Activated naive CD8-positive, alpha-beta T cell (primary cell): ENCODE results near the gene TSHZ1.

Experiments
- H3K27ac Mint-ChIP-seq: one replicate; pipeline ENCODE4 v1.8.0; 2021; ENCODE audit warnings: mixed read lengths
- H3K27me3 Mint-ChIP-seq: one replicate; pipeline ENCODE4 v1.8.0; 2021; ENCODE audit warnings: mixed read lengths
- H3K36me3 Mint-ChIP-seq: one replicate; pipeline ENCODE4 v1.8.0; 2021; ENCODE audit warnings: mixed read lengths
- H3K4me1 Mint-ChIP-seq: one replicate; pipeline ENCODE4 v1.8.0; 2021; ENCODE audit warnings: low read depth, mixed read lengths
- H3K4me3 Mint-ChIP-seq: one replicate; pipeline ENCODE4 v1.8.0; 2021; ENCODE audit warnings: mild to moderate bottlenecking, mixed read lengths
- H3K9me3 Mint-ChIP-seq: one replicate; pipeline ENCODE4 v1.8.0; 2021; ENCODE audit warnings: low read depth, mixed read lengths

The TSHZ1 gene

GRCh38 chr18:75210274-75211001 is at the start of gene TSHZ1:
Gene TSHZ1, plus strand, starts transcription at chr18:75210797. Its CDS starts 1,080 bp downstream, at chr18:75211877.
- Mint-ChIP-seq H3K4me3 (peak within 1 kb of the TSS; percentile 96), H3K36me3 (peaks cover 2% of the 10 kb centered on the region), H3K27ac (peak within 1 kb of the TSS; percentile 97), H3K9me3 (no peaks in the 10 kb centered on the region), H3K4me1 (peaks cover 64% of the 10 kb centered on the region), H3K27me3 (no peaks in the 10 kb centered on the region)

DNA sequence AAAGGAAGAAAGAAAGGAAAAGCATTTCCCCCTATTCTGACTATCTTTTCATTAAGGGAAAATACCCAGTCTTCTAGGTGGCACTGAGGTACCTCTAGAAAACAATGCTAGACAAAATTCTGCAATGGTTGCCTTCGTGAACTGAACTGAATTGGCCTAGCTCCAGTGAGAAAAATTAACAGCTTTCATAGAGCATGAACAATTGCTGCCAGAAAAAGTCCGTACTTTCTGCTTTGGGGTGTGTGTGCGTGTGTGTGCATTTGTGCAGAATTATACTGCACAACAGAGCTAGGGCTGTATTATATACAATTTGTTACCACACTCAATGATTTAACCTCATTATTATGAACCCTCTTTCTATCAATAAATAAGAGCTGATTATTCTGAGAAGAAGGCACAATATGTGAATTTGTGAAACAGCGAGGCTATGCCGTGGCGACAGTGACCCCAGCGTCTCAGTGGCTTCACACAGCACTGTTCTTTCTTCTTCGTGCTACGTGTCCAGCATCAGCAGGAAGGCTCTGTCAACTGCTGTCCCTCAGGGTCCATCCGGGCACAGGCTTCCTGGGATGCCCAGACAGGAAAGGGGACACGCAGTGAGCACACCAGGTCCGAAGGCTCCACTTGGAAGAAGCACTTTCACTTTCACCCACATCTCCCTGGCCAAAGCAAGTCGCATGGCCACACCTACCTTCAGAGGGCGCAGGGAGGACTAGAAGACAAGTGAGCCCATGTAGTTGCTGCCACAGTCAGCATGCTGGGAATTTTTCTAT is 49.2 kb upstream of the TSHZ1 start:
- no peaks in the 10 kb centered on the region for H3K9me3 Mint-ChIP-seq
- H3K4me1 Mint-ChIP-seq, result peaks cover 15% of the 10 kb centered on the region
- no peaks in the 10 kb centered on the region for H3K27me3 Mint-ChIP-seq
- H3K27ac Mint-ChIP-seq, result no peak overlapping the region
- H3K36me3 Mint-ChIP-seq, result no peaks in the 10 kb centered on the region
- peak overlapping the region; percentile 86 for H3K4me3 Mint-ChIP-seq

- peaks cover 2% of the 10 kb centered on the region for H3K27me3 Mint-ChIP-seq
- peaks cover 15% of the 10 kb centered on the region for H3K4me1 Mint-ChIP-seq
- H3K36me3 Mint-ChIP-seq, result no peaks in the 10 kb centered on the region
- H3K27ac Mint-ChIP-seq, result no peak overlapping the region
- peak overlapping the region; percentile 86 for H3K4me3 Mint-ChIP-seq
- no peaks in the 10 kb centered on the region for H3K9me3 Mint-ChIP-seq
These were observed 48.1 kb upstream of the TSHZ1 start for GRCh38 chr18:75162467-75162866.

DNA sequence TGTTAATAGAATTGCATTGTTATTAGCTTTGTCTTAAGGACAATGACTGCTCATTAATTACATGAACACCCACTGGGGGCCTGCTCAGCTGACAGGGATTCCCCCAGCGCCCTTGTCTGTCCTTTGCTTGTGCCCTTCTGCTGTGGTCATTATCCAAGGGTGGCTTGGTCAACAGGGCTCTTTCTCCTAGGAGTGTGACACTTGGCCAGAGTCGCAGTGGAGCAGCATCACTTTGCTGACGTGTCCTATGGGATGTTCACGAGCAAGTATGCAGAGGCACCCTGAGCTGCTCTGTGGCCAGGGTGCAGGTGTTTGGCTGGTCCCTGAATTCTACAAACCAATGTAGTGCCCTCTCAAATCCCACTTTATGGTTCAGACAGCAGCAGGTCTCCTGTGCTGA is 47.6 kb upstream of the TSHZ1 start:
- Mint-ChIP-seq H3K27ac (no peak overlapping the region), H3K4me1 (peaks cover 15% of the 10 kb centered on the region), H3K9me3 (no peaks in the 10 kb centered on the region), H3K36me3 (no peaks in the 10 kb centered on the region), H3K4me3 (no peak overlapping the region), H3K27me3 (peaks cover 2% of the 10 kb centered on the region)

GRCh38 chr18:75163736-75164135 is 46.9 kb upstream of the TSHZ1 start:
- no peak overlapping the region for H3K4me3 Mint-ChIP-seq
- H3K36me3 Mint-ChIP-seq, result no peaks in the 10 kb centered on the region
- no peak overlapping the region for H3K27ac Mint-ChIP-seq
- H3K9me3 Mint-ChIP-seq, result no peaks in the 10 kb centered on the region
- H3K27me3 Mint-ChIP-seq, result peaks cover 2% of the 10 kb centered on the region
- peaks cover 15% of the 10 kb centered on the region for H3K4me1 Mint-ChIP-seq

DNA sequence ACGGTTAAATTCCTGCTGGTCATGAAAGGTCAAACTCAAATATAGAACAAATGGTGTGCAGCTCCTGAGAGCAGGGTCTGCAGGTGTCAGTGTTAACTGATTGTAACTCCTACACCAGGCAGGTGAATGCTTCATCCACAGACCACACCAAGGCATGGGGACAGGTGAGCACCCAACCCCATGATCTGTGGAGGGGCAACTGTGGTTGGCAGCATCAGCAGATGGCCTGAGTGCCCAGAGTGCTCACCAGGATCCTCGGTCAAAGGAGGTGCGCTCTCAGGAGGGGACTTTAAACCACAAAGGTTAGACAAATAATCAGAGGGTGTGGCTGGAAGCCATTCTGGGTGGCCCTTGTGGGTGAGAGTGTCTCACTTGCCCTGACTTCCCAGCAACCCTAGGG is 46.1 kb upstream of the TSHZ1 start:
- Mint-ChIP-seq H3K27me3 (peaks cover 2% of the 10 kb centered on the region), H3K4me1 (peaks cover 15% of the 10 kb centered on the region), H3K4me3 (no peak overlapping the region), H3K36me3 (no peaks in the 10 kb centered on the region), H3K27ac (no peak overlapping the region), H3K9me3 (no peaks in the 10 kb centered on the region)

DNA sequence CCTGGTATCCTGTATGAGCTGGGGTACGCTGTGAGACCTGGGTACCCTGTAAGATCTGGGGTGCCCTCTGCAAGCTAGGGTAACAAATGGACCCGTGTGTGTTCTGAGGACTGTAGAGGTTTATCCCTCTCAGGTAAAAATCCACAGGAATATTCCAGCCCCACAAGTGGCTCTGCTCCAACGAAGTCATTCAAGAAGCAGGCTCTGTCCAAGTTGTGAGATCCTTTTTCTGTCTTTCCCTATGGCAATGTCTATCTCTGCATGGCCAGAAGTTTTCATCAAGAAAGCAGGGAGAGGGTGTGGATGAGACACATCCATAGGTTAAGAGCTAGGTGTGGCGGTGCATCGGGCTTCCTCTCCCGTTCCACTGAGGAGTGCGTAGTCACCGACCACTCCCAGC is 44.7 kb upstream of the TSHZ1 start:
- no peaks in the 10 kb centered on the region for H3K36me3 Mint-ChIP-seq
- H3K27me3 Mint-ChIP-seq, result peaks cover 2% of the 10 kb centered on the region
- H3K4me1 Mint-ChIP-seq, result peaks cover 12% of the 10 kb centered on the region
- no peak overlapping the region for H3K4me3 Mint-ChIP-seq
- H3K9me3 Mint-ChIP-seq, result no peaks in the 10 kb centered on the region
- H3K27ac Mint-ChIP-seq, result no peak overlapping the region

GRCh38 chr18:75167137-75167536 is 43.5 kb upstream of the TSHZ1 start:
- no peaks in the 10 kb centered on the region for H3K9me3 Mint-ChIP-seq
- no peak overlapping the region for H3K4me3 Mint-ChIP-seq
- H3K36me3 Mint-ChIP-seq, result no peaks in the 10 kb centered on the region
- H3K4me1 Mint-ChIP-seq, result peaks cover under 1% of the 10 kb centered on the region
- H3K27ac Mint-ChIP-seq, result no peak overlapping the region
- peaks cover 3% of the 10 kb centered on the region for H3K27me3 Mint-ChIP-seq

DNA sequence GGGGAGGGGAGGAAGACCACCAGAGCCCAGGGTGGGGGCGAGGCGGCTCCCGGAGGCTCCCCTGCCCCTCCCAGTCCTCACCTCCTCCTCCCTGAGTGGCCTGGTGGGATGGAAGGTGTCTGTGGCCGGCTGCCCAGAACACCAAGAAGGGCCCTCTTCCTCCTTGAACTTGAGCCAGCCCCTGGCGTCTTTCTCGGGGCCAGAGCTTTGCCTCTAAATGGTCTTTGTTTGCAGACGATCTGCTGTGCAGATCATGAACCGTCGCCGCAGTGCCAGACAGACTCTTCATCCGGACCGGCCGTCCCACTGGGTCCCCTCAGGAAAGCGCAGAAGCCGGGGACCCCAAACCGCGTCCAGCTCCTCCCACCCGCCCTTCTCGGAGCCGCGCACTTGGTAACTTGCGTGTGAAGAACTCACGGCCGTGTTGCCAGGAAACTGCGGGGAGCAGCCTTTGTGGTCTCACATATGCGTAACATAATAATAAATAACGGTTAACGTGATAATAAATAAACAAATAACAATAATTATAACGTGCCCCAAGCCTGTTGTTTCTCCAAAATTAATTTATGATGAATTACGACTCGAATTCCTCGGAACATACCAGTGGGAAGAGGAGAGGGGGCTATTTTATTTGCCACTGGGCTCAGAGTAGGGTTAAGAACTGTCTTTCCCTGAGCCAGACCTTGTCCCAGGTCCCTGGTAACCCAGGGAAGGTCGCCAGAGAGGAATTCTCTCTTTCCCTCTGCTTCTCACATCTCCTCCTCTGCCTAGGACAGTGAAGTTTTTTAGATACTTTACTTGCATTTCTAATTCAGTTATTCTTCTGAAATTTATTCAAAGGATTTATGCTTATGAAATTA is 42.6 kb upstream of the TSHZ1 start:
- Mint-ChIP-seq H3K27ac (no peak overlapping the region), H3K4me1 (peaks cover 2% of the 10 kb centered on the region), H3K4me3 (no peak overlapping the region), H3K27me3 (peaks cover 4% of the 10 kb centered on the region), H3K36me3 (no peaks in the 10 kb centered on the region), H3K9me3 (no peaks in the 10 kb centered on the region)

GRCh38 chr18:75168619-75169018 is 42.0 kb upstream of the TSHZ1 start:
- H3K36me3 Mint-ChIP-seq, result no peaks in the 10 kb centered on the region
- H3K27ac Mint-ChIP-seq, result no peak overlapping the region
- peaks cover 6% of the 10 kb centered on the region for H3K4me1 Mint-ChIP-seq
- H3K27me3 Mint-ChIP-seq, result peaks cover 4% of the 10 kb centered on the region
- H3K9me3 Mint-ChIP-seq, result no peaks in the 10 kb centered on the region
- H3K4me3 Mint-ChIP-seq, result no peak overlapping the region

GRCh38 chr18:75169411-75169810 is 41.2 kb upstream of the TSHZ1 start:
- H3K4me3 Mint-ChIP-seq, result no peak overlapping the region
- no peaks in the 10 kb centered on the region for H3K9me3 Mint-ChIP-seq
- no peaks in the 10 kb centered on the region for H3K36me3 Mint-ChIP-seq
- H3K27ac Mint-ChIP-seq, result no peak overlapping the region
- peaks cover 4% of the 10 kb centered on the region for H3K27me3 Mint-ChIP-seq
- peaks cover 11% of the 10 kb centered on the region for H3K4me1 Mint-ChIP-seq

DNA sequence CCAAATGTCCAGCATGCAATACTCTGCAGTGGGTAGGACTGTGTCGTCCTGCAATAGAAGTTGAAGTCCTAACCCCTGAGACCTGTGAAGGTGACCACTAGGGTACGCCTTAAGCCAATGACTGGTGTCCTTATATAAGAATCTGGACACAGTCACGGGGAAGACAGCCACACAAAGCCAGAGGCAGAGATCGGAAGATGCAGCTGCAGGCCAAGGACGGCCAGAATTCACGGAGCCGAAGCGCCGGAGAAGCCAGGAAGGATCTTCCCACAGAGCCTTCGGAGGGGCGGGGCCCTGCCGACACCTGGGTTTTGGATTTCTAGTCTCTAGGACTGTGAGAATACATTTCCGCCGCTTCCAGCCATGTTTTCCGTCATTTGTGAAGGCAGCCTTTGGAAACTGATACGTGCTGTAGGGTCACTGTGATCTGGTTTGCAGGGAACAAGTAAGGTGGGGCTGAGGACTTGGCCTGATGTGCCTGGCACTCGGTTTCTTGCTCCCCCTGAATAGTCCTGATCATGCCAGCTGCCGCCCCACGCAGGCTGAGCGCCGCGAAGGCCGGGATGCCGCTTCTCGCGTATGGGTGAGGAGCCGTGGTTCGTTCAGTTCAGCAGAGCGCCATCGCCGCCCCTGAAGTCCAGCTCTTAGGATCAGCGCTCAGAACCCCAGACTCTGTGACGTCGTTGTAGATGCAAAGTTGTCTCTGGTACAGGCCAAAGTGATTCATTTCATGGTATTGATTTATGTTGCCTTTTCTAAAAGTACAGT is 40.4 kb upstream of the TSHZ1 start:
- H3K27me3 Mint-ChIP-seq, result peaks cover 4% of the 10 kb centered on the region
- no peak overlapping the region for H3K27ac Mint-ChIP-seq

GRCh38 chr18:75170916-75171315 is 39.7 kb upstream of the TSHZ1 start:
- peaks cover 11% of the 10 kb centered on the region for H3K4me1 Mint-ChIP-seq
- no peaks in the 10 kb centered on the region for H3K36me3 Mint-ChIP-seq
- H3K27me3 Mint-ChIP-seq, result peaks cover 4% of the 10 kb centered on the region
- H3K27ac Mint-ChIP-seq, result no peak overlapping the region
- no peak overlapping the region for H3K4me3 Mint-ChIP-seq
- no peaks in the 10 kb centered on the region for H3K9me3 Mint-ChIP-seq

More for the DNA sequence above, 40.4 kb upstream of the TSHZ1 start:
- Mint-ChIP-seq H3K4me3 (no peak overlapping the region), H3K4me1 (peaks cover 11% of the 10 kb centered on the region), H3K9me3 (no peaks in the 10 kb centered on the region), H3K36me3 (no peaks in the 10 kb centered on the region)

DNA sequence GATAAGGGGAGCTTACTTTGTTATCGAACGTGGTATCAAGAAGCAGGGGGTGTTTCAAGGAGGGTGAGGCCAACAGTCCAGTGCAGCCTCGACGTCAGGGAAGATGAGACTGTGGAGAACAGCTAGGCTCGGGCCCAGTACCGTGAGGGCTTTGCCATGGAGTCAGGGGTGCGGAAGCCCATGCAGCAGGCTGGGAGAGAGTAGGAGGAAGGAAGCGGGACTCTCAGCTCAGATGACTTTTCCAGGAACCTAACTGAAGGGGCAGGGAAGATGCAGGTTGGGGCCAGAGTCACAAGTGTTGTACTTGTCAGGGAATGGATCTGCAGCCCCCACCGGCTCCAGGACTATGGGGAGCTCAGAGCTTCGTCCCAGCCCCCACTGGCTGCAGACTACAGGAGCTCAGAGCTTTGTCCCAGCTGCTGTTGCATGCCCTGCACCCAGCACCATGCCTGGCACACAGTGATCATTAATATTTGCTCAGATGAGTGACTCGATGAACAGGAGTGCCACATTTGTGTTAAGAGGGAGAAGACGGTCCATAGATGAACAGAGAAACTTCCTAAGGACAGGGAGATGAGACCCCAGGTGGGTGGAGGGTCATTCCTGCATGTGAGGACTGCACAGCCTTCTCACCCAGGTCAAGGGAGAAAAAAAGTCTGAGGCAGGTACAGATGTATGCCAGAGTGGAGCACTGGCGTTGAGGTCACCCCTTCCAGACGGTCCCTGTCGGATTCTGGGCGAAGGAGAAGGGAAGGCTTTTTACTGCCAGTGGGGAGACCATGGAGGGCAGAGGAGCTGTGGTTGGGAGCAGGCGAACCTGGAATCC is 38.1 kb upstream of the TSHZ1 start:
- peaks cover 2% of the 10 kb centered on the region for H3K27me3 Mint-ChIP-seq
- no peaks in the 10 kb centered on the region for H3K9me3 Mint-ChIP-seq
- peaks cover 11% of the 10 kb centered on the region for H3K4me1 Mint-ChIP-seq
- no peak overlapping the region for H3K27ac Mint-ChIP-seq
- no peaks in the 10 kb centered on the region for H3K36me3 Mint-ChIP-seq
- H3K4me3 Mint-ChIP-seq, result no peak overlapping the region
